Cardiac fibroblast (primary cell): ENCODE measurements around the gene GDPD5.
A peak's percentile ranks its signal among the peaks of the same experiment; 100 is the strongest.

Source experiments
- DNase-seq, 2 donors: peaks; one replicate each; pipeline versions ENCODE4 v3.0.0 to v3.0.0-alpha.2; 2010; ENCODE audit warnings: low read depth in 2 of 2
- H3K4me3 ChIP-seq, 2 donors: replicated peaks in 1 of 2; 1 replicate in 1 of 2; 2 replicates in 1 of 2; pipeline ENCODE4 v1.5.1; 2011; ENCODE audit warnings: low read depth in 2 of 2, low read length in 2 of 2, mild to moderate bottlenecking in 2 of 2, moderate library complexity in 1 of 2
- CTCF ChIP-seq: IDR thresholded peaks from one replicate; pipeline ENCODE4 v1.5.1; 2011; ENCODE audit warnings: low read depth, mild to moderate bottlenecking, low read length, inconsistent platforms

The GDPD5 gene

GRCh38 chr11:75527938-75528735 is 2.4 kb upstream of the GDPD5 start:
- H3K4me3 ChIP-seq = no peak overlapping the region
- no peak for TF ChIP-seq CTCF
- no peak for DNase-seq

GRCh38 chr11:75527130-75527529 is 1.4 kb upstream of the GDPD5 start:
- no peak for TF ChIP-seq CTCF
- DNase-seq = no peak

GRCh38 chr11:75526192-75526541 is 426 bp upstream of the GDPD5 start:
- peak overlapping the region; percentile 69 to 72 for H3K4me3 ChIP-seq
- TF ChIP-seq CTCF = no peak
- DNase-seq = no peak

More at GRCh38 chr11:75527130-75527529, 1.4 kb upstream of the GDPD5 start:
- no peak overlapping the region for H3K4me3 ChIP-seq

GRCh38 chr11:75524665-75525432 is 892 bp downstream of the GDPD5 start:
- peak overlapping the region; percentile 72 to 82 for H3K4me3 ChIP-seq
- TF ChIP-seq CTCF = no peak
- DNase-seq = peak; percentile 13 to 18

- no peak for TF ChIP-seq CTCF
- DNase-seq = no peak
- no peak overlapping the region for H3K4me3 ChIP-seq
These were observed 1.7 kb downstream of the GDPD5 start for GRCh38 chr11:75523811-75524664.

- no peak for DNase-seq
- TF ChIP-seq CTCF = no peak
- no peak overlapping the region for H3K4me3 ChIP-seq
These were observed 2.6 kb downstream of the GDPD5 start for GRCh38 chr11:75523189-75523588.
